GM12878 (cell line): ENCODE results near the gene APC2. TPM values are rescaled to one million over a fixed set of nuclear protein-coding genes. Genes with fewer than 3 reads are reported as not detected.

Source experiments
- ATAC-seq: fragments of 200-7000 bp; cut with Tn5 transposase; 3 replicates; pipeline ENCODE4 v1.9.1; 2020; ENCODE audit warnings: mild to moderate bottlenecking, moderate library complexity
- BruUV-seq: library from RNA; stranded (reverse); fragments of 400-500 nt; replicated peaks from 2 replicates; lab custom pipeline; 2021; lab: Mats Ljungman, UMichigan
- CTCF ChIA-PET: fragments of 300-600 bp; sonication (Branson Sonifier 250); formaldehyde crosslinking; extraction: SDS; loops from one replicate; lab custom pipeline; 2021; ENCODE audit warnings: inconsistent platforms; lab: Yijun Ruan, JAX
- POLR2A ChIA-PET: fragments of 350-600 bp; formaldehyde crosslinking; extraction: SDS; loops from one replicate; lab custom pipeline; 2021; ENCODE audit warnings: inconsistent platforms; lab: Charles Lee
- RAD21 ChIA-PET: fragments of 300-600 bp; sonication (Branson Sonifier 250); formaldehyde crosslinking; loops from one replicate; lab custom pipeline; 2023; ENCODE audit warnings: antibody characterized with exemption; ENCODE audit not compliant: unreplicated experiment; lab: Charles Lee
- SMC1A ChIA-PET: fragments of 300-600 bp; sonication (Branson Sonifier 250); formaldehyde crosslinking; loops from one replicate; lab custom pipeline; 2023; ENCODE audit not compliant: unreplicated experiment, uncharacterized antibody; lab: Charles Lee
- DNase-seq: peaks from one replicate; pipeline ENCODE4 v3.0.0-alpha.2; 2011; ENCODE audit warnings: low read depth, low spot score
- FAIRE-seq: peaks from 3 replicates; lab custom pipeline; 2011; peaks lifted over from hg19 to GRCh38; lab: Jason Lieb, UNC
- H2AFZ ChIP-seq: 2 replicates; pipeline ENCODE4 v1.6.0; 2011; ENCODE audit warnings: low read depth, low read length, control low read depth; ENCODE audit not compliant: control insufficient read depth
- H3K27ac ChIP-seq: 2 replicates; pipeline ENCODE4 v1.5.1; 2011; ENCODE audit warnings: control low read depth; ENCODE audit not compliant: control insufficient read depth, insufficient read depth
- H3K27me3 ChIP-seq, 2 experiments: replicated peaks in 1 of 2; 2 replicates each; pipeline versions ENCODE4 v1.6.0 to v1.6.1; 2011; ENCODE audit warnings: low read length in 1 of 2; ENCODE audit not compliant: control insufficient read depth in 2 of 2, insufficient read depth in 2 of 2
- H3K36me3 ChIP-seq, 2 experiments: 2 replicates each; pipeline ENCODE4 v1.5.1; 2011; ENCODE audit warnings: low read length in 1 of 2; ENCODE audit not compliant: control insufficient read depth in 2 of 2, insufficient read depth in 2 of 2
- H3K4me1 ChIP-seq: 2 replicates; pipeline ENCODE4 v1.6.1; 2011; ENCODE audit warnings: mild to moderate bottlenecking, low read length, moderate library complexity, mixed read lengths; ENCODE audit not compliant: control insufficient read depth, insufficient read depth
- H3K4me2 ChIP-seq: 2 replicates; pipeline ENCODE4 v1.6.0; 2011; ENCODE audit warnings: control low read depth; ENCODE audit not compliant: control insufficient read depth, insufficient read depth
- H3K4me3 ChIP-seq: fragments of 200-600 bp; sonication (generic); 2 replicates; pipeline ENCODE4 v1.5.1; 2016
- H3K79me2 ChIP-seq: 2 replicates; pipeline ENCODE4 v1.6.0; 2011; ENCODE audit warnings: low read length; ENCODE audit not compliant: control insufficient read depth, insufficient read depth
- H3K9ac ChIP-seq: 2 replicates; pipeline ENCODE4 v1.8.0; 2011; ENCODE audit warnings: low read length, control low read depth, mixed read lengths; ENCODE audit not compliant: control insufficient read depth, insufficient read depth
- H3K9me3 ChIP-seq: replicated peaks from 3 replicates; pipeline ENCODE4 v1.5.1; 2011; ENCODE audit warnings: mild to moderate bottlenecking, low read length; ENCODE audit not compliant: control insufficient read depth, insufficient read depth
- H4K20me1 ChIP-seq: 2 replicates; pipeline ENCODE4 v1.6.0; 2011; ENCODE audit not compliant: control insufficient read depth, insufficient read depth
- PAX5 ChIP-seq: IDR thresholded peaks from 2 replicates; pipeline ENCODE4 v1.6.1; 2011; ENCODE audit warnings: low read depth, low read length, borderline replicate concordance
- POLR2A ChIP-seq: IDR thresholded peaks from 2 replicates; pipeline ENCODE4 v1.6.1; 2011; ENCODE audit warnings: low read depth, mild to moderate bottlenecking, low read length
- WGBS: methylation state at CpG from one replicate; pipeline ENCODE4 v1.1.6; 2016; ENCODE audit warnings: low lambda C conversion rate; ENCODE audit not compliant: insufficient replicate concordance, insufficient coverage; ENCODE audit errors: missing lambda C conversion rate; 5-methylcytosine and 5-hydroxymethylcytosine counted together
- in situ Hi-C: fragments of 300-500 bp; cut with MboI; formaldehyde crosslinking; loops from 9 replicates; pipeline ENCODE4 v1.14.3; 2018; ENCODE audit warnings: mixed read lengths
- intact Hi-C: fragments of 100-400 bp; cut with micrococcal nuclease; formaldehyde crosslinking; loops from one replicate; pipeline ENCODE4 v1.14.2; 2022; ENCODE audit not compliant: unreplicated experiment
- polyA plus RNA-seq, 11 experiments: library from polyadenylated mRNA; depleted of rRNA in 4 of 11; unstranded in 6 of 11; stranded (reverse) in 5 of 11; fragments of >200 nt; fragmentation: Nextera tagmentation in 4 of 11; fragmentation: Illumina TruSeq in 1 of 11; extraction: Ambion mirVana in 4 of 11; extraction: Trizol in 1 of 11; gene quantifications; 1 replicate in 1 of 11; 2 replicates in 10 of 11; pipeline versions ENCODE4 v1.2.1 to v1.2.3, GENCODE V29; 2011 to 2016; ENCODE audit warnings: inconsistent platforms in 2 of 11, missing spikeins in 2 of 11, low read depth in 1 of 11
- total RNA-seq, 4 experiments: library from RNA; depleted of rRNA in 3 of 4; stranded (reverse); fragments of >200 nt in 3 of 4; fragmentation: Illumina TruSeq in 1 of 4; extraction: Trizol in 1 of 4; gene quantifications; 2 replicates each; pipeline versions ENCODE4 v1.2.1 to v1.2.3, GENCODE V29; 2013 to 2021
- TF ChIP-seq, protein P1 (sequence below): IDR thresholded peaks from 2 replicates; pipeline ENCODE4 v1.6.1; 2011; ENCODE audit warnings: mild to moderate bottlenecking, low read depth, low read length, moderate library complexity; ENCODE audit not compliant: insufficient replicate concordance
- TF ChIP-seq, protein P2 (sequence below): fragments of 450-650 bp; IDR thresholded peaks from 2 replicates; pipeline ENCODE4 v1.6.1; 2018; ENCODE audit warnings: mild to moderate bottlenecking, low read depth, moderate library complexity; ENCODE audit not compliant: partially characterized antibody

The APC2 gene
- total and polyA plus RNA-seq, 10 of the 15 experiments (the other 5 are each of a cell fraction or from before 2014, with no cell fraction given) = under 0.01 to 0.73 (median 0.04) TPM; not detected in 5

DNA sequence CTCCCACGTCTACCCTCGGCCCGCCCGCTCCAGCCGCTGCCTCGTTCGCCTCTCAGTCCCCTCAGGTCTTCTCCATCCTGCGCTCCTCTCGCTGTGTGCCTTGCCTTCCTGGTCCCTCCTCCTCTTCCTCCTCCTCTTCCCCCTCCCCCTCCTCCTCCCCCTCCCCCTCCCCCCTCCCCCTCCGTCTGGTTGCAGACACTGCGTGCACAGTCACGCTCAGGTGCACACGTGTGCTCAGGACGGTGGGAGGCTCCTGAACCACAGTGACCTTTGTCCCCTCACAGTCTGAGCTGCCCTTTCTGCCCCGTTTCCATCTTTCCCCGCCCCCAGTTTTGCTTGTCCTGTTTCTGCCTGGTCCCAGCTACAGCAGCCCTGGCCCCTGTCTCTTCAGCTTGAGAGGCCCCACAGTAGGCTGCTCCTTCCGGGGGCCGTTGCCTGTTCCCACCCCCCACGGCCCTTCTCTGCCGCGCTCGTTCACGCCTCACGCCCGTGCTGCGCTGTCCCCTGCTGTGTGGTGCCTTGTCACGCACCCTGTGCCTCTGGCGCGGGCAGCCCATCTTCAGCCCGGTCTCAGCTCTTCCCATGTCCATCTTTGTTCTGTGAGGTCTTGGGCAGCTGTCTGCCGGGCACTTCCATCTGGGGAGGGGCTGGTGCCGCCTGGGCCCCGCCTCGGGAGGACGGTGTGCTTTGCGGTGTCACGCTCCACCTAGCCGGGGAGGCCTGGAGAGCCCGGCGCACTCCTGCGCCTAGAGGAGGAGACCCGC is 25.5 kb upstream of the APC2 start:
- H2AFZ ChIP-seq = no peak overlapping the region
- H3K79me2 ChIP-seq = no peaks in the 10 kb centered on the region
- no peaks in the 10 kb centered on the region for H3K9me3 ChIP-seq
- in situ Hi-C loops (no loop called here), intact Hi-C loops (no loop called here)
- no peaks in the 10 kb centered on the region for H4K20me1 ChIP-seq
- H3K4me2 ChIP-seq = no peak overlapping the region
- SMC1A ChIA-PET = no interaction called here
- H3K9ac ChIP-seq = no peak overlapping the region
- BruUV-seq = no TSS peak
- RAD21 ChIA-PET = no interaction called here
- peaks cover 14 to 57% of the 10 kb centered on the region in 2 experiments; a peak in 3 of 4 replicates for H3K36me3 ChIP-seq
- ATAC-seq = no peak
- CTCF ChIA-PET = no interaction called here
- H3K4me1 ChIP-seq = no peaks in the 10 kb centered on the region
- H3K27ac ChIP-seq = no peak overlapping the region
- DNase-seq = no peak
- POLR2A ChIA-PET = interaction anchor here (0.5 kb wide), 1 partner anchor 12 kb away, joined by 3 read pairs; no protein-coding TSS in a partner anchor
- H3K4me3 ChIP-seq = no peak overlapping the region
- 92% methylated on average over 32 of the region's 42 CpGs for WGBS
- FAIRE-seq = no peak
- TF ChIP-seq POLR2A = peak; percentile 50
- TF ChIP-seq, protein P1, sequence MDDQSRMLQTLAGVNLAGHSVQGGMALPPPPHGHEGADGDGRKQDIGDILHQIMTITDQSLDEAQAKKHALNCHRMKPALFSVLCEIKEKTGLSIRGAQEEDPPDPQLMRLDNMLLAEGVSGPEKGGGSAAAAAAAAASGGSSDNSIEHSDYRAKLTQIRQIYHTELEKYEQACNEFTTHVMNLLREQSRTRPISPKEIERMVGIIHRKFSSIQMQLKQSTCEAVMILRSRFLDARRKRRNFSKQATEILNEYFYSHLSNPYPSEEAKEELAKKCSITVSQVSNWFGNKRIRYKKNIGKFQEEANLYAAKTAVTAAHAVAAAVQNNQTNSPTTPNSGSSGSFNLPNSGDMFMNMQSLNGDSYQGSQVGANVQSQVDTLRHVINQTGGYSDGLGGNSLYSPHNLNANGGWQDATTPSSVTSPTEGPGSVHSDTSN = no peak
- TF ChIP-seq, protein P2, sequence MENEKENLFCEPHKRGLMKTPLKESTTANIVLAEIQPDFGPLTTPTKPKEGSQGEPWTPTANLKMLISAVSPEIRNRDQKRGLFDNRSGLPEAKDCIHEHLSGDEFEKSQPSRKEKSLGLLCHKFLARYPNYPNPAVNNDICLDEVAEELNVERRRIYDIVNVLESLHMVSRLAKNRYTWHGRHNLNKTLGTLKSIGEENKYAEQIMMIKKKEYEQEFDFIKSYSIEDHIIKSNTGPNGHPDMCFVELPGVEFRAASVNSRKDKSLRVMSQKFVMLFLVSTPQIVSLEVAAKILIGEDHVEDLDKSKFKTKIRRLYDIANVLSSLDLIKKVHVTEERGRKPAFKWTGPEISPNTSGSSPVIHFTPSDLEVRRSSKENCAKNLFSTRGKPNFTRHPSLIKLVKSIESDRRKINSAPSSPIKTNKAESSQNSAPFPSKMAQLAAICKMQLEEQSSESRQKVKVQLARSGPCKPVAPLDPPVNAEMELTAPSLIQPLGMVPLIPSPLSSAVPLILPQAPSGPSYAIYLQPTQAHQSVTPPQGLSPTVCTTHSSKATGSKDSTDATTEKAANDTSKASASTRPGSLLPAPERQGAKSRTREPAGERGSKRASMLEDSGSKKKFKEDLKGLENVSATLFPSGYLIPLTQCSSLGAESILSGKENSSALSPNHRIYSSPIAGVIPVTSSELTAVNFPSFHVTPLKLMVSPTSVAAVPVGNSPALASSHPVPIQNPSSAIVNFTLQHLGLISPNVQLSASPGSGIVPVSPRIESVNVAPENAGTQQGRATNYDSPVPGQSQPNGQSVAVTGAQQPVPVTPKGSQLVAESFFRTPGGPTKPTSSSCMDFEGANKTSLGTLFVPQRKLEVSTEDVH = no peak
- TF ChIP-seq PAX5 = peak; percentile 57; the same call in 1 of the 2 replicates
- no peaks in the 10 kb centered on the region for H3K27me3 ChIP-seq
